GM11168 (cell line): ENCODE measurements around the gene ACSL6.

Experiments used
- in situ Hi-C: fragments of 300-500 bp; cut with MboI; formaldehyde crosslinking; loops from one replicate; pipeline ENCODE4 v1.12.0; 2022; ENCODE audit warnings: low sequenced_read_pairs; ENCODE audit not compliant: unreplicated experiment

The ACSL6 gene

GRCh38 chr5:132011622-132012343 is at the start of gene ACSL6:
TSS of gene ACSL6 (minus strand) at chr5:132011658. CDS start at chr5:132011553, 105 bp downstream.
- in situ Hi-C loops = loop anchor here (5.0 kb wide), 1 partner anchor 419 kb away; no protein-coding TSS in a partner anchor

- in situ Hi-C loops = no loop called here
These were observed 49.2 kb upstream of the ACSL6 start, which contains the start of gene IL3 for GRCh38 chr5:132060501-132061161. TSS of gene IL3 (plus strand) at chr5:132060655. CDS start at chr5:132060707, 52 bp downstream.

- in situ Hi-C loops = no loop called here
These were observed 48.4 kb upstream of the ACSL6 start for GRCh38 chr5:132059696-132060500.

GRCh38 chr5:132059043-132059695 is 47.7 kb upstream of the ACSL6 start:
- in situ Hi-C loops = no loop called here

GRCh38 chr5:132058646-132059042 is 47.2 kb upstream of the ACSL6 start:
- in situ Hi-C loops = no loop called here

- in situ Hi-C loops = no loop called here
These were observed 46.2 kb upstream of the ACSL6 start for GRCh38 chr5:132057498-132058255.

- in situ Hi-C loops = no loop called here
These were observed 45.4 kb upstream of the ACSL6 start for GRCh38 chr5:132056610-132057497.

- in situ Hi-C loops = no loop called here
These were observed 44.6 kb upstream of the ACSL6 start for GRCh38 chr5:132055808-132056609.

- in situ Hi-C loops = no loop called here
These were observed 44.0 kb upstream of the ACSL6 start for GRCh38 chr5:132055441-132055807.

- in situ Hi-C loops = no loop called here
These were observed 43.4 kb upstream of the ACSL6 start for GRCh38 chr5:132054697-132055440.

- in situ Hi-C loops = no loop called here
These were observed 42.7 kb upstream of the ACSL6 start for GRCh38 chr5:132054031-132054696.

- in situ Hi-C loops = no loop called here
These were observed 42.0 kb upstream of the ACSL6 start for GRCh38 chr5:132053483-132053882.

GRCh38 chr5:132052520-132052919 is 41.1 kb upstream of the ACSL6 start:
- in situ Hi-C loops = no loop called here

- in situ Hi-C loops = no loop called here
These were observed 39.4 kb upstream of the ACSL6 start for GRCh38 chr5:132050661-132051552.

GRCh38 chr5:132050136-132050535 is 38.7 kb upstream of the ACSL6 start:
- in situ Hi-C loops = no loop called here

GRCh38 chr5:132049559-132049958 is 38.1 kb upstream of the ACSL6 start:
- in situ Hi-C loops = no loop called here
